Keratinocyte (primary cell): ENCODE measurements around the gene JADE2. TPM values are rescaled to one million over a fixed set of nuclear protein-coding genes. Genes with fewer than 3 reads are reported as not detected.

Experiments
- DNase-seq: peaks from one replicate; pipeline ENCODE4 v3.0.0-alpha.2; 2011; ENCODE audit warnings: low read depth, missing footprints, low spot score
- FAIRE-seq: peaks from 2 replicates; lab custom pipeline; 2011; peaks lifted over from hg19 to GRCh38; lab: Jason Lieb, UNC
- H2AFZ ChIP-seq: 2 replicates; pipeline ENCODE4 v1.6.0; 2012; ENCODE audit warnings: low read length, control low read depth, inconsistent platforms; ENCODE audit not compliant: control insufficient read depth
- H3K27ac ChIP-seq: 2 replicates; pipeline ENCODE4 v1.5.1; 2011; ENCODE audit warnings: low read length; ENCODE audit not compliant: control insufficient read depth, insufficient read depth
- H3K27me3 ChIP-seq: 3 replicates; pipeline ENCODE4 v1.6.0; 2011; ENCODE audit warnings: low read length; ENCODE audit not compliant: control insufficient read depth, insufficient read depth; ENCODE audit errors: extremely low read depth
- H3K36me3 ChIP-seq, 2 experiments: 2 replicates in 1 of 2; 3 replicates in 1 of 2; pipeline ENCODE4 v1.5.1; 2011; ENCODE audit warnings: low read length in 2 of 2, mild to moderate bottlenecking in 1 of 2; ENCODE audit not compliant: control insufficient read depth in 2 of 2, insufficient read depth in 2 of 2; ENCODE audit errors: extremely low read depth in 1 of 2
- H3K4me1 ChIP-seq: 3 replicates; pipeline ENCODE4 v1.5.1; 2011; ENCODE audit warnings: low read length; ENCODE audit not compliant: control insufficient read depth, insufficient read depth; ENCODE audit errors: extremely low read depth
- H3K4me2 ChIP-seq: 3 replicates; pipeline ENCODE4 v1.6.0; 2011; ENCODE audit warnings: low read depth, low read length; ENCODE audit not compliant: control insufficient read depth, insufficient read depth; ENCODE audit errors: extremely low read depth
- H3K4me3 ChIP-seq, 3 experiments: fragments of 200-600 bp in 1 of 3; sonication (generic) in 1 of 3; 2 replicates in 2 of 3; 3 replicates in 1 of 3; pipeline ENCODE4 v1.5.1; 2011 to 2016; ENCODE audit warnings: low read length in 3 of 3, mild to moderate bottlenecking in 3 of 3, control low read depth in 2 of 3, inconsistent platforms in 1 of 3, low read depth in 1 of 3, mixed read lengths in 1 of 3, mixed run types in 1 of 3, moderate library complexity in 1 of 3; ENCODE audit not compliant: control insufficient read depth in 2 of 3, insufficient read depth in 2 of 3; ENCODE audit errors: extremely low read depth in 1 of 3
- H3K79me2 ChIP-seq: 2 replicates; pipeline ENCODE4 v1.6.0; 2012; ENCODE audit warnings: low read length; ENCODE audit not compliant: control insufficient read depth, insufficient read depth
- H3K9ac ChIP-seq: 3 replicates; pipeline ENCODE4 v1.6.0; 2011; ENCODE audit warnings: low read length; ENCODE audit not compliant: control insufficient read depth, insufficient read depth; ENCODE audit errors: extremely low read depth
- H3K9me1 ChIP-seq: 3 replicates; pipeline ENCODE4 v1.6.0; 2011; ENCODE audit warnings: low read length; ENCODE audit not compliant: control insufficient read depth, insufficient read depth; ENCODE audit errors: extremely low read depth
- H3K9me3 ChIP-seq: 2 replicates; pipeline ENCODE4 v1.5.1; 2012; ENCODE audit warnings: low read depth, low read length; ENCODE audit not compliant: control insufficient read depth
- H4K20me1 ChIP-seq: 3 replicates; pipeline ENCODE4 v1.6.0; 2011; ENCODE audit warnings: low read length; ENCODE audit not compliant: control insufficient read depth, insufficient read depth; ENCODE audit errors: extremely low read depth
- EZH2 ChIP-seq: IDR thresholded peaks from one replicate; pipeline ENCODE4 v1.6.1; 2012; ENCODE audit warnings: inconsistent platforms, mild to moderate bottlenecking, low read length, moderate library complexity
- dilution Hi-C: fragments of 300-500 bp; cut with MboI; formaldehyde crosslinking; loops from one replicate; pipeline ENCODE4 v1.7.0; 2020; ENCODE audit warnings: low sequenced_read_pairs; ENCODE audit not compliant: extremely low pct_ligation_motif_present
- polyA plus RNA-seq, 5 experiments: library from polyadenylated mRNA; depleted of rRNA in 3 of 5; stranded (reverse) in 3 of 5; stranded (forward) in 1 of 5; unstranded in 1 of 5; fragments of >200 nt; gene quantifications; 1 replicate in 1 of 5; 2 replicates in 3 of 5; 3 replicates in 1 of 5; pipeline versions ENCODE4 v1.2.1 to v1.2.3, GENCODE V29; 2011 to 2012; ENCODE audit warnings: missing spikeins in 2 of 5, low read depth in 1 of 5, low replicate concordance in 1 of 5
- TF ChIP-seq, protein P1 (sequence below), 3 experiments: IDR thresholded peaks in 1 of 3; conservative IDR thresholded peaks in 1 of 3; optimal IDR thresholded peaks in 1 of 3; 2 replicates in 2 of 3; 3 replicates in 1 of 3; pipeline versions ENCODE3 to v1.5.1; 2011; ENCODE audit warnings: low read length in 3 of 3, mild to moderate bottlenecking in 3 of 3, moderate library complexity in 2 of 3, control low read depth in 1 of 3, inconsistent platforms in 1 of 3; ENCODE audit not compliant: insufficient read depth in 2 of 3; ENCODE audit errors: extremely low read depth in 1 of 3

The JADE2 gene
- polyA plus RNA-seq, 1 donor (not counting 4 experiments of a cell fraction or from before 2014, with no cell fraction given) = 11.1 TPM

DNA sequence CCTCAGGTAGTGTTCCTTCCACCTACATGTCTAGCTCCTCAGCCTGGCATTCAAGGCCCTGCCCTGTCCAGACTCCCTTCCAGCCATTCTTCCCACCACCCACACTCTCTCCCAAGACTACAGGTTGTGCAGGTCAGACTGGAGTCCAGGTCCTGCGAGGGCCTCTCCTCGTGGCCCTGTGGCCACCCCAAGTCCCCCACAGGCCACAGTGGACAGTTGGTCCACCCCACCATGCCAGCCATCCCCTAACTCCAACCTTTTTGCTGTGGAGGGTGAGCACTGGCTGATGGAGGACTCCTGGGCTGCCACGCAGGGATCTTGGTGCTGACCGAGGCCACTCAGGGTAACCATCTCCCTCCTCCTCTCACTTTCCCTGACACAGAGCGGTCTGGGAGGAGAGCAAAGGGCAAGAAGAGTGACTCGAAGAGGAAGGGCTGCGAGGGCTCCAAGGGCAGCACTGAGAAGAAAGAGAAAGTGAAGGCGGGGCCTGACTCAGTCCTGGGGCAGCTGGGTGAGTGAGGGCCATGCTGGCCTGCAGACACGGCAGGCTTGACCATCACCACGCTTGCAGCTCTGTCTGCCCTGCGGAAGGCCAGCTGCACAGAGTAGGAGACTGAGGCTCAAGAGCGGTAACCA lies 51.0 kb downstream of the JADE2 start:
- no peak overlapping the region for H3K4me2 ChIP-seq
- no peak for FAIRE-seq

DNA sequence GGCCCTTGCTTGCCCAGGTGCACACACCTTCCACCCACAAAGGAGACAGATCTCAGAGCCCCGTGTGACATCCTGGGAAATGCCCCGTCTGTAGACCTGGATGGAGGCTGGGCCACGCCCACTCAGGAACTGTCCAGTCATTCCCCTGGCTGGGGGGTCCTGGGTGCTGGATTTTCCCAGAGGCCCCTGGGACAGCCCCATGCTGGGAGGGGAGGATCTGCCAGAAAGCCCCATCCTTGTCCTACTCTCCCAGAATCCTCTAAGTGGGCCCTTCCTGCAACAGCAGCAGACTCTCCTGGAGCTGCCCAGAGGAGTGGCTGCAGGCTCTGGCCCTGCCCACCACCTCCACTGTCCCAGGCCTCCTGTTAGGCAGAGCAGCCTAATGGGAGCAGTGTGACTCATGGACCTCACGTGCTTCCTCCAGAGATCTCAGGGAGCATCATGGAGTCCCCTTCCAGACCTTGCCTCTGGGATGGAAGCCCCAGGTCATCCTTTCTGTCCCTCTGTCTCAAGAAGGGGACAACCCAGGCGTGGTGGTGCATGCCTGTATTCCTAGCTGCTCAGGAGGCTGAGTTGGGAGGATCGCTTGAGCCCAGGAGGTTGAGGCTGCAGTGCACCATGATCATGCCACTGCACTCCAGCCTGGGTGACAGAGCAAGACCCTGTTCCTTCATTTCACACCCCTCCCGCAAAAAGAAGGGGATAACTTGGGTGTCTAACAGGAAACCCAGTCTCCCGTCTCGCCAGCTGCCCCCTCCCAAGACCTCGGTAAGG lies 51.7 kb downstream of the JADE2 start:
- Histone ChIP-seq H3K9ac (no peak overlapping the region), H3K27me3 (no peaks in the 10 kb centered on the region), H2AFZ (no peak overlapping the region), H3K9me1 (no peaks in the 10 kb centered on the region), H4K20me1 (no peaks in the 10 kb centered on the region), H3K9me3 (no peaks in the 10 kb centered on the region), H3K4me2 (no peak overlapping the region), H3K27ac (no peak overlapping the region), H3K4me3 (no peak overlapping the region), H3K36me3 (peaks cover 21 to 27% of the 10 kb centered on the region in 2 experiments), H3K79me2 (no peaks in the 10 kb centered on the region), H3K4me1 (peaks cover 5% of the 10 kb centered on the region)
- no peak for TF ChIP-seq EZH2
- TF ChIP-seq, protein P1, sequence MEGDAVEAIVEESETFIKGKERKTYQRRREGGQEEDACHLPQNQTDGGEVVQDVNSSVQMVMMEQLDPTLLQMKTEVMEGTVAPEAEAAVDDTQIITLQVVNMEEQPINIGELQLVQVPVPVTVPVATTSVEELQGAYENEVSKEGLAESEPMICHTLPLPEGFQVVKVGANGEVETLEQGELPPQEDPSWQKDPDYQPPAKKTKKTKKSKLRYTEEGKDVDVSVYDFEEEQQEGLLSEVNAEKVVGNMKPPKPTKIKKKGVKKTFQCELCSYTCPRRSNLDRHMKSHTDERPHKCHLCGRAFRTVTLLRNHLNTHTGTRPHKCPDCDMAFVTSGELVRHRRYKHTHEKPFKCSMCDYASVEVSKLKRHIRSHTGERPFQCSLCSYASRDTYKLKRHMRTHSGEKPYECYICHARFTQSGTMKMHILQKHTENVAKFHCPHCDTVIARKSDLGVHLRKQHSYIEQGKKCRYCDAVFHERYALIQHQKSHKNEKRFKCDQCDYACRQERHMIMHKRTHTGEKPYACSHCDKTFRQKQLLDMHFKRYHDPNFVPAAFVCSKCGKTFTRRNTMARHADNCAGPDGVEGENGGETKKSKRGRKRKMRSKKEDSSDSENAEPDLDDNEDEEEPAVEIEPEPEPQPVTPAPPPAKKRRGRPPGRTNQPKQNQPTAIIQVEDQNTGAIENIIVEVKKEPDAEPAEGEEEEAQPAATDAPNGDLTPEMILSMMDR (optimal IDR thresholded peaks at IDR 0.05 in 1 of 3, IDR thresholded peaks at IDR 0.05 in 1 of 3, conservative IDR thresholded peaks at IDR 0.05 in 1 of 3; ENCODE audit: extremely low read depth in 1 of 3, insufficient read depth in 2 of 3, low read length in 3 of 3) = no peak
- FAIRE-seq (no peak), DNase-seq (no peak)
- dilution Hi-C loops = no loop called here

More for the DNA sequence above, 51.0 kb downstream of the JADE2 start:
- peaks cover 23 to 31% of the 10 kb centered on the region in 2 experiments for H3K36me3 ChIP-seq
- dilution Hi-C loops = no loop called here
- H3K27me3 ChIP-seq = no peaks in the 10 kb centered on the region
- no peak for TF ChIP-seq EZH2
- TF ChIP-seq, protein P1 (optimal IDR thresholded peaks at IDR 0.05 in 1 of 3, IDR thresholded peaks at IDR 0.05 in 1 of 3, conservative IDR thresholded peaks at IDR 0.05 in 1 of 3; ENCODE audit: extremely low read depth in 1 of 3, insufficient read depth in 2 of 3, low read length in 3 of 3) = no peak
- no peaks in the 10 kb centered on the region for H4K20me1 ChIP-seq
- no peak overlapping the region for H3K4me3 ChIP-seq
- DNase-seq = no peak
- H3K27ac ChIP-seq = no peak overlapping the region
- no peaks in the 10 kb centered on the region for H3K9me3 ChIP-seq
- no peak overlapping the region for H3K9ac ChIP-seq
- peaks cover 5% of the 10 kb centered on the region for H3K4me1 ChIP-seq
- no peaks in the 10 kb centered on the region for H3K9me1 ChIP-seq
- no peak overlapping the region for H2AFZ ChIP-seq
- no peaks in the 10 kb centered on the region for H3K79me2 ChIP-seq
